ENCODE results near the gene STIP1. TPM values are rescaled to one million over a fixed set of nuclear protein-coding genes. Genes with fewer than 3 reads are reported as not detected.
A peak's percentile ranks its signal among the peaks of the same experiment; 100 is the strongest.
"Not testable (repeated sequence)": the region's sequence is repeated elsewhere in the genome, so short reads cannot be mapped to it uniquely, and the experiment has no call there.

STIP1 gene
- total and polyA plus RNA-seq, 2 donors (not counting 1 experiment from before 2014, with no cell fraction given) = 49.8 to 78.7 TPM

GRCh38 chr11:64157631-64158394 lies 28.2 kb upstream of the STIP1 start:
- no peaks in the 10 kb centered on the region for H3K4me1 Mint-ChIP-seq
- H3K27ac Mint-ChIP-seq = peak overlapping the region; percentile 53
- 93% methylated on average over 14 of the region's 17 CpGs for WGBS (ENCODE audit: insufficient coverage)
- ChIA-PET POLR2A (no interaction called here), CTCF (no interaction called here)
- Histone ChIP-seq H3K27me3 (replicated peaks in 1 of 4; ENCODE audit: control extremely low read depth in 1 of 4, control insufficient read depth in 3 of 4, insufficient read depth in 4 of 4, low read length in 3 of 4) (no peaks in the 10 kb centered on the region), H3K9ac (ENCODE audit: low read length) (no peak overlapping the region), H3K9me3 (ENCODE audit: control extremely low read depth in 1 of 3, control insufficient read depth in 2 of 3, insufficient read depth in 1 of 3, low read length in 2 of 3) (no peaks in the 10 kb centered on the region), H3K27ac (ENCODE audit: low read length in 2 of 2) (no peak overlapping the region), H4K20me1 (ENCODE audit: control insufficient read depth, insufficient read depth, low read length, poor library complexity, severe bottlenecking) (no peaks in the 10 kb centered on the region), H2AFZ (ENCODE audit: insufficient read depth, low read depth, low read length, poor library complexity, severe bottlenecking) (no peak overlapping the region), H3K4me3 (ENCODE audit: control extremely low read depth in 1 of 5, extremely low read depth in 1 of 5, insufficient read depth in 1 of 5, low read depth in 2 of 5, low read length in 4 of 5) (no peak overlapping the region), H3K36me3 (replicated peaks in 1 of 2; ENCODE audit: control extremely low read depth in 1 of 2, control insufficient read depth in 1 of 2, extremely low read depth in 1 of 2, insufficient read depth in 2 of 2, low read length in 1 of 2) (no peaks in the 10 kb centered on the region), H3K4me1 (ENCODE audit: control insufficient read depth in 2 of 2, insufficient read depth in 2 of 2, low read length in 2 of 2) (peaks cover 0 to 4% of the 10 kb centered on the region in 2 donors), H3K79me2 (ENCODE audit: control insufficient read depth, insufficient read depth, low read length) (no peaks in the 10 kb centered on the region), H3K4me2 (replicated peaks; ENCODE audit: low read depth, low read length, poor library complexity, severe bottlenecking) (no peak overlapping the region)
- intact Hi-C loops (cut with micrococcal nuclease) = no loop called here
- no peak for TF ChIP-seq CTCF (IDR thresholded peaks at IDR 0.05)
- TF ChIP-seq EZH2 (IDR thresholded peaks at IDR 0.05; ENCODE audit: borderline replicate concordance, insufficient read depth, low read depth, low read length, poor library complexity, severe bottlenecking) = no peak
- H3K27me3 Mint-ChIP-seq = no peaks in the 10 kb centered on the region
- no peaks in the 10 kb centered on the region for H3K9me3 Mint-ChIP-seq (ENCODE audit: insufficient read depth)
- no peak for DNase-seq
- ATAC-seq (ENCODE audit: low read depth) = no peak
- H3K4me3 Mint-ChIP-seq = no peak overlapping the region

GRCh38 chr11:64161037-64161436 lies 24.9 kb upstream of the STIP1 start:
- no peaks in the 10 kb centered on the region for H3K27me3 Mint-ChIP-seq
- whole genome bisulfite sequencing (ENCODE audit: insufficient coverage) = 96% methylated on average over 10 of the region's 10 CpGs
- POLR2A ChIA-PET = no interaction called here
- Histone ChIP-seq H3K79me2 (ENCODE audit: control insufficient read depth, insufficient read depth, low read length) (no peaks in the 10 kb centered on the region), H3K36me3 (replicated peaks in 1 of 2; ENCODE audit: control extremely low read depth in 1 of 2, control insufficient read depth in 1 of 2, extremely low read depth in 1 of 2, insufficient read depth in 2 of 2, low read length in 1 of 2) (no peaks in the 10 kb centered on the region), H3K4me1 (ENCODE audit: control insufficient read depth in 2 of 2, insufficient read depth in 2 of 2, low read length in 2 of 2) (peaks cover 9 to 10% of the 10 kb centered on the region in 2 donors), H3K9ac (ENCODE audit: low read length) (no peak overlapping the region), H4K20me1 (ENCODE audit: control insufficient read depth, insufficient read depth, low read length, poor library complexity, severe bottlenecking) (no peaks in the 10 kb centered on the region), H3K4me2 (replicated peaks; ENCODE audit: low read depth, low read length, poor library complexity, severe bottlenecking) (no peak overlapping the region), H3K9me3 (ENCODE audit: control extremely low read depth in 1 of 3, control insufficient read depth in 2 of 3, insufficient read depth in 1 of 3, low read length in 2 of 3) (no peaks in the 10 kb centered on the region), H2AFZ (ENCODE audit: insufficient read depth, low read depth, low read length, poor library complexity, severe bottlenecking) (no peak overlapping the region), H3K4me3 (ENCODE audit: control extremely low read depth in 1 of 5, extremely low read depth in 1 of 5, insufficient read depth in 1 of 5, low read depth in 2 of 5, low read length in 4 of 5) (no peak overlapping the region), H3K27me3 (replicated peaks in 1 of 4; ENCODE audit: control extremely low read depth in 1 of 4, control insufficient read depth in 3 of 4, insufficient read depth in 4 of 4, low read length in 3 of 4) (no peaks in the 10 kb centered on the region), H3K27ac (ENCODE audit: low read length in 2 of 2) (no peak overlapping the region)
- H3K27ac Mint-ChIP-seq = no peak overlapping the region
- DNase-seq = no peak
- TF ChIP-seq CTCF (IDR thresholded peaks at IDR 0.05) (no peak), EZH2 (IDR thresholded peaks at IDR 0.05; ENCODE audit: borderline replicate concordance, insufficient read depth, low read depth, low read length, poor library complexity, severe bottlenecking) (no peak)
- H3K9me3 Mint-ChIP-seq (ENCODE audit: insufficient read depth) = no peaks in the 10 kb centered on the region
- intact Hi-C loops (cut with micrococcal nuclease) = no loop called here
- no peak for ATAC-seq (ENCODE audit: low read depth)
- CTCF ChIA-PET = no interaction called here
- peaks cover 8% of the 10 kb centered on the region for H3K4me1 Mint-ChIP-seq
- H3K4me3 Mint-ChIP-seq = no peak overlapping the region

GRCh38 chr11:64162769-64163168 lies 23.2 kb upstream of the STIP1 start:
- H3K27ac ChIP-seq (ENCODE audit: low read length in 2 of 2); H3K79me2 ChIP-seq (ENCODE audit: control insufficient read depth, insufficient read depth, low read length); H4K20me1 ChIP-seq (ENCODE audit: control insufficient read depth, insufficient read depth, low read length, poor library complexity, severe bottlenecking); H3K27ac Mint-ChIP-seq; H2AFZ ChIP-seq (ENCODE audit: insufficient read depth, low read depth, low read length, poor library complexity, severe bottlenecking); H3K36me3 ChIP-seq (replicated peaks in 1 of 2; ENCODE audit: control extremely low read depth in 1 of 2, control insufficient read depth in 1 of 2, extremely low read depth in 1 of 2, insufficient read depth in 2 of 2, low read length in 1 of 2); ATAC-seq (ENCODE audit: low read depth); H3K9ac ChIP-seq (ENCODE audit: low read length); H3K4me3 Mint-ChIP-seq; DNase-seq; H3K27me3 ChIP-seq (replicated peaks in 1 of 4; ENCODE audit: control extremely low read depth in 1 of 4, control insufficient read depth in 3 of 4, insufficient read depth in 4 of 4, low read length in 3 of 4); H3K4me3 ChIP-seq (ENCODE audit: control extremely low read depth in 1 of 5, extremely low read depth in 1 of 5, insufficient read depth in 1 of 5, low read depth in 2 of 5, low read length in 4 of 5); H3K9me3 ChIP-seq (ENCODE audit: control extremely low read depth in 1 of 3, control insufficient read depth in 2 of 3, insufficient read depth in 1 of 3, low read length in 2 of 3); H3K9me3 Mint-ChIP-seq (ENCODE audit: insufficient read depth); H3K4me2 ChIP-seq (replicated peaks; ENCODE audit: low read depth, low read length, poor library complexity, severe bottlenecking); H3K27me3 Mint-ChIP-seq; intact Hi-C loops (cut with micrococcal nuclease): not testable (repeated sequence)
- ChIA-PET CTCF (interaction anchor here (0.7 to 2.1 kb wide), 3 partner anchors 12 to 488 kb away, joined by 3 to 5 read pairs (median 4); no protein-coding TSS in a partner anchor), POLR2A (interaction anchor here (0.5 kb wide), 1 partner anchor 174 kb away, joined by 3 read pairs; no protein-coding TSS in a partner anchor)
- H3K4me1 ChIP-seq (ENCODE audit: control insufficient read depth in 2 of 2, insufficient read depth in 2 of 2, low read length in 2 of 2) = peaks cover 12 to 14% of the 10 kb centered on the region in 2 donors
- H3K4me1 Mint-ChIP-seq = peaks cover 10% of the 10 kb centered on the region
- 92% methylated on average over 14 of the region's 16 CpGs for WGBS (ENCODE audit: insufficient coverage)
